Activated naive CD8-positive, alpha-beta T cell (primary cell): ENCODE data around the gene TMEM215.

Experiments
- H3K27ac Mint-ChIP-seq: one replicate; pipeline ENCODE4 v1.8.0; 2021; ENCODE audit warnings: mixed read lengths
- H3K27me3 Mint-ChIP-seq: one replicate; pipeline ENCODE4 v1.8.0; 2021; ENCODE audit warnings: mixed read lengths
- H3K36me3 Mint-ChIP-seq: one replicate; pipeline ENCODE4 v1.8.0; 2021; ENCODE audit warnings: mixed read lengths
- H3K4me1 Mint-ChIP-seq: one replicate; pipeline ENCODE4 v1.8.0; 2021; ENCODE audit warnings: low read depth, mixed read lengths
- H3K4me3 Mint-ChIP-seq: one replicate; pipeline ENCODE4 v1.8.0; 2021; ENCODE audit warnings: mild to moderate bottlenecking, mixed read lengths
- H3K9me3 Mint-ChIP-seq: one replicate; pipeline ENCODE4 v1.8.0; 2021; ENCODE audit warnings: low read depth, mixed read lengths

TMEM215 gene

GRCh38 chr9:32807217-32807616 lies 23.9 kb downstream of the TMEM215 start:
- Mint-ChIP-seq H3K27ac (no peak overlapping the region), H3K9me3 (peaks cover 19% of the 10 kb centered on the region), H3K4me3 (no peak overlapping the region), H3K36me3 (no peaks in the 10 kb centered on the region), H3K4me1 (no peaks in the 10 kb centered on the region), H3K27me3 (peaks cover 3% of the 10 kb centered on the region)

GRCh38 chr9:32811246-32811645 lies 27.9 kb downstream of the TMEM215 start:
- H3K4me1 Mint-ChIP-seq: no peaks in the 10 kb centered on the region
- no peaks in the 10 kb centered on the region for H3K36me3 Mint-ChIP-seq
- peaks cover 3% of the 10 kb centered on the region for H3K27me3 Mint-ChIP-seq
- H3K4me3 Mint-ChIP-seq: no peak overlapping the region
- no peak overlapping the region for H3K27ac Mint-ChIP-seq
- H3K9me3 Mint-ChIP-seq: peaks cover 19% of the 10 kb centered on the region

- Mint-ChIP-seq H3K9me3 (no peaks in the 10 kb centered on the region), H3K27me3 (peaks cover 15% of the 10 kb centered on the region), H3K27ac (no peak overlapping the region), H3K4me1 (no peaks in the 10 kb centered on the region), H3K4me3 (no peak overlapping the region), H3K36me3 (no peaks in the 10 kb centered on the region)
Measured at GRCh38 chr9:32820322-32820721, 37.0 kb downstream of the TMEM215 start.

GRCh38 chr9:32823101-32823500 lies 39.8 kb downstream of the TMEM215 start:
- H3K4me1 Mint-ChIP-seq: no peaks in the 10 kb centered on the region
- H3K36me3 Mint-ChIP-seq: no peaks in the 10 kb centered on the region
- H3K27ac Mint-ChIP-seq: no peak overlapping the region
- H3K4me3 Mint-ChIP-seq: no peak overlapping the region
- no peaks in the 10 kb centered on the region for H3K9me3 Mint-ChIP-seq
- peaks cover 17% of the 10 kb centered on the region for H3K27me3 Mint-ChIP-seq

- Mint-ChIP-seq H3K4me3 (no peak overlapping the region), H3K4me1 (no peaks in the 10 kb centered on the region), H3K36me3 (no peaks in the 10 kb centered on the region), H3K27ac (no peak overlapping the region), H3K27me3 (peaks cover 17% of the 10 kb centered on the region), H3K9me3 (no peaks in the 10 kb centered on the region)
Measured at GRCh38 chr9:32823551-32823950, 40.2 kb downstream of the TMEM215 start.

GRCh38 chr9:32825203-32825602 lies 41.9 kb downstream of the TMEM215 start:
- no peaks in the 10 kb centered on the region for H3K9me3 Mint-ChIP-seq
- H3K27me3 Mint-ChIP-seq: peaks cover 15% of the 10 kb centered on the region
- H3K36me3 Mint-ChIP-seq: no peaks in the 10 kb centered on the region
- H3K4me1 Mint-ChIP-seq: no peaks in the 10 kb centered on the region
- H3K4me3 Mint-ChIP-seq: no peak overlapping the region
- H3K27ac Mint-ChIP-seq: no peak overlapping the region

GRCh38 chr9:32828861-32829260 lies 45.5 kb downstream of the TMEM215 start:
- H3K4me3 Mint-ChIP-seq: no peak overlapping the region
- no peaks in the 10 kb centered on the region for H3K36me3 Mint-ChIP-seq
- H3K27ac Mint-ChIP-seq: no peak overlapping the region
- H3K4me1 Mint-ChIP-seq: no peaks in the 10 kb centered on the region
- no peaks in the 10 kb centered on the region for H3K9me3 Mint-ChIP-seq
- peaks cover 10% of the 10 kb centered on the region for H3K27me3 Mint-ChIP-seq

- Mint-ChIP-seq H3K27me3 (peaks cover 7% of the 10 kb centered on the region), H3K27ac (no peak overlapping the region), H3K4me3 (no peak overlapping the region), H3K9me3 (no peaks in the 10 kb centered on the region), H3K4me1 (no peaks in the 10 kb centered on the region), H3K36me3 (no peaks in the 10 kb centered on the region)
Measured at GRCh38 chr9:32832346-32832745, 49.0 kb downstream of the TMEM215 start.
